Fibroblast of pulmonary artery (primary cell): ENCODE data around the gene PHF13.

Experiments
- DNase-seq: peaks from one replicate; pipeline ENCODE4 v3.0.0-alpha.2; 2010; ENCODE audit warnings: low read depth
- H3K4me3 ChIP-seq: replicated peaks from 2 replicates; pipeline ENCODE4 v1.5.1; 2011; ENCODE audit warnings: low read depth, mild to moderate bottlenecking, control low read depth, low read length, moderate library complexity
- CTCF ChIP-seq: IDR thresholded peaks from 2 replicates; pipeline ENCODE4 v1.5.1; 2011; ENCODE audit warnings: mild to moderate bottlenecking, control low read depth, low read length, inconsistent platforms; ENCODE audit errors: missing control alignments

The PHF13 gene

GRCh38 chr1:6667139-6667538 lies 53.6 kb downstream of the PHF13 start:
- H3K4me3 ChIP-seq: no peak overlapping the region
- no peak for DNase-seq
- TF ChIP-seq CTCF: no peak

DNA sequence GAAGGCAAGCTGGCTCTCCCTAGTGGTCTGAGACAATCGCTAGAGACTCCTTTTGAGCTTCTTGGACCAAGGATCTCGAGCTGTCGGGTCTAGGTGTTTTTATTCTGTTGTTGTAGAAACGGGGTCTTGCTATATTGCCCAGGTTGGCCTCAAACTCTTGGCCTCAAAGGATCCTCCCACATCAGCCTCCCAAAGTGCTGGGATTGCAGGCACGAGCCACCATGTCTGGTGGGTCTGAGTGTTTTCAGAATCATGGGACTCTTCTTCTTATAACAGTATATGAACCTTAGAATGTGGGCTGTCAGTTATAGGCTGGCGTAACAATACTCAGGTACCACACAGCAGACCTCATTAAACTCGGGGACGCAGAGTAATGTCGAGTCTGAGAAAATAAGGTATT lies 55.0 kb downstream of the PHF13 start:
- no peak overlapping the region for H3K4me3 ChIP-seq
- no peak for TF ChIP-seq CTCF
- DNase-seq: no peak

GRCh38 chr1:6672558-6672957 lies 59.0 kb downstream of the PHF13 start:
- DNase-seq: peak; percentile 7
- no peak overlapping the region for H3K4me3 ChIP-seq
- TF ChIP-seq CTCF: no peak
